Smooth muscle cell (in vitro differentiated cells): ENCODE results near the gene FOXN1. TPM values are rescaled to one million over a fixed set of nuclear protein-coding genes. Genes with fewer than 3 reads are reported as not detected.

Experiments
- DNase-seq: peaks from one replicate; lab custom pipeline; 2025; ENCODE audit not compliant: unreplicated experiment; lab: John Stamatoyannopoulos, UW
- H2AFZ ChIP-seq: fragments of 200-600 bp; sonication (generic); 2 replicates; pipeline ENCODE4 v1.6.0; 2016; ENCODE audit warnings: antibody characterized with exemption, low read depth, mild to moderate bottlenecking
- H3F3A ChIP-seq: fragments of 200-600 bp; sonication (generic); 2 replicates; pipeline ENCODE4 v1.6.0; 2017; ENCODE audit warnings: antibody characterized with exemption, low read depth
- H3K27ac ChIP-seq: fragments of 200-600 bp; sonication (generic); 2 replicates; pipeline ENCODE4 v1.5.1; 2016; ENCODE audit warnings: low read depth, mild to moderate bottlenecking
- H3K27me3 ChIP-seq: fragments of 200-600 bp; sonication (generic); 2 replicates; pipeline ENCODE4 v1.6.1; 2016; ENCODE audit warnings: low read depth, mild to moderate bottlenecking
- H3K36me3 ChIP-seq: fragments of 200-600 bp; sonication (generic); 2 replicates; pipeline ENCODE4 v1.5.1; 2016; ENCODE audit warnings: low read depth
- H3K4me1 ChIP-seq: fragments of 200-600 bp; sonication (generic); 2 replicates; pipeline ENCODE4 v1.5.1; 2016; ENCODE audit warnings: low read depth
- H3K4me2 ChIP-seq: fragments of 200-600 bp; sonication (generic); 2 replicates; pipeline ENCODE4 v1.6.0; 2016; ENCODE audit warnings: mild to moderate bottlenecking
- H3K4me3 ChIP-seq: fragments of 200-600 bp; sonication (generic); 2 replicates; pipeline ENCODE4 v1.5.1; 2016; ENCODE audit warnings: mild to moderate bottlenecking
- H3K79me2 ChIP-seq: fragments of 200-600 bp; sonication (generic); 2 replicates; pipeline ENCODE4 v1.6.0; 2016; ENCODE audit warnings: low read depth, mild to moderate bottlenecking
- H3K9ac ChIP-seq: fragments of 200-600 bp; sonication (generic); 2 replicates; pipeline ENCODE4 v1.6.0; 2016; ENCODE audit warnings: low read depth
- H3K9me3 ChIP-seq: fragments of 200-600 bp; sonication (generic); replicated peaks from 2 replicates; pipeline ENCODE4 v1.5.1; 2016; ENCODE audit warnings: low read depth
- H4K20me1 ChIP-seq: fragments of 200-600 bp; sonication (generic); 2 replicates; pipeline ENCODE4 v1.6.0; 2016; ENCODE audit warnings: low read depth
- CTCF ChIP-seq: fragments of 200-600 bp; sonication (generic); IDR thresholded peaks from 2 replicates; pipeline ENCODE4 v1.5.1; 2017; ENCODE audit warnings: borderline replicate concordance, mild to moderate bottlenecking, antibody characterized with exemption; ENCODE audit not compliant: insufficient read depth, poor library complexity, severe bottlenecking
- WGBS: methylation state at CpG from one replicate; pipeline ENCODE4 v1.1.7; 2016; ENCODE audit warnings: low lambda C conversion rate; 5-methylcytosine and 5-hydroxymethylcytosine counted together
- polyA plus RNA-seq: library from polyadenylated mRNA; unstranded; fragments of >200 nt; fragmentation: Nextera tagmentation; extraction: Ambion mirVana; gene quantifications from 2 replicates; pipeline ENCODE4 v1.2.1, GENCODE V29; 2016
- total RNA-seq: library from RNA; depleted of rRNA; stranded (reverse); fragments of >200 nt; gene quantifications from 2 replicates; pipeline ENCODE4 v1.2.3, GENCODE V29; 2014

FOXN1 gene
- total and polyA plus RNA-seq, 2 experiments from 2014 or later = 0.36 TPM; not detected in 1

GRCh38 chr17:28487881-28488532, 18.1 kb upstream of the FOXN1 start:
- WGBS = 89% methylated on average over 5 of the region's 5 CpGs
- peaks cover 4% of the 10 kb centered on the region for H3K27me3 ChIP-seq
- H3K4me3 ChIP-seq = no peak overlapping the region
- H4K20me1 ChIP-seq = no peaks in the 10 kb centered on the region
- H3K9ac ChIP-seq = no peak overlapping the region
- no peak for DNase-seq
- H3K4me1 ChIP-seq = no peaks in the 10 kb centered on the region
- no peaks in the 10 kb centered on the region for H3K36me3 ChIP-seq
- H3K9me3 ChIP-seq = no peaks in the 10 kb centered on the region
- H3F3A ChIP-seq = no peaks in the 10 kb centered on the region
- no peak overlapping the region for H2AFZ ChIP-seq
- no peak overlapping the region for H3K4me2 ChIP-seq
- no peak for TF ChIP-seq CTCF
- H3K79me2 ChIP-seq = no peaks in the 10 kb centered on the region
- H3K27ac ChIP-seq = no peak overlapping the region

- DNase-seq = no peak
- Histone ChIP-seq H3K9me3 (no peaks in the 10 kb centered on the region), H3K36me3 (no peaks in the 10 kb centered on the region), H2AFZ (no peak overlapping the region), H3K4me2 (no peak overlapping the region), H3K27me3 (peaks cover 4% of the 10 kb centered on the region), H3K27ac (no peak overlapping the region), H3K4me3 (no peak overlapping the region), H3K79me2 (no peaks in the 10 kb centered on the region), H3K9ac (no peak overlapping the region), H3K4me1 (no peaks in the 10 kb centered on the region), H4K20me1 (no peaks in the 10 kb centered on the region), H3F3A (no peaks in the 10 kb centered on the region)
- 87% methylated on average over 7 of the region's 7 CpGs for WGBS
- no peak for TF ChIP-seq CTCF
Observed at GRCh38 chr17:28488533-28489276, 17.4 kb upstream of the FOXN1 start.

DNA sequence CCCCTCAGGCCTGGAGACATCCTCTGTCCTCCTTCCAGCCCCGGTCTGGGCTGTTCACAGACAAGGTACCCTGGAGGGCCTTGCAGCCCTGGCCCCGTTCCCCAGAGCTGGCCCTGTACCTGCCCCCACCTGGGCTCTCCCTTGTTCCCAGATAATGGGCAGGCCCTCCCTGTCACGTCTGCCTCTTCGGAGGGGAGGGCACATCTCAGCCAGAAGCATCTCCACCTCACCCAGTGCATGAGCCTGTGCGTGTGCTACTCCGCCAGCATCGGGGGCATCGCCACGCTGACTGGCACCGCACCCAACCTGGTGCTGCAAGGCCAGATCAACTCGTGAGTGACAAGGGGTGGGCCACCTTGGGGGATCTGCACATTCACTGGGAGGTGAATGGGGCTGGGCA, 14.9 kb upstream of the FOXN1 start:
- no peaks in the 10 kb centered on the region for H3F3A ChIP-seq
- no peaks in the 10 kb centered on the region for H3K79me2 ChIP-seq
- H4K20me1 ChIP-seq = no peaks in the 10 kb centered on the region
- no peak overlapping the region for H3K9ac ChIP-seq
- no peak for TF ChIP-seq CTCF
- H3K9me3 ChIP-seq = no peaks in the 10 kb centered on the region
- peaks cover 4% of the 10 kb centered on the region for H3K27me3 ChIP-seq
- H3K36me3 ChIP-seq = no peaks in the 10 kb centered on the region
- no peak overlapping the region for H3K27ac ChIP-seq
- H3K4me2 ChIP-seq = no peak overlapping the region
- no peak for DNase-seq
- WGBS = 84% methylated on average over 11 of the region's 11 CpGs
- H2AFZ ChIP-seq = no peak overlapping the region
- H3K4me1 ChIP-seq = no peaks in the 10 kb centered on the region
- H3K4me3 ChIP-seq = no peak overlapping the region
